WTC11 (cell line): ENCODE results near the gene STK17A.

ENCODE experiments used
- CBFB ChIP-seq: sonication (generic); formaldehyde crosslinking; IDR thresholded peaks from 2 replicates; pipeline ENCODE4 v1.8.1; 2022; ENCODE audit warnings: mild to moderate bottlenecking, low read depth, missing genetic modification reagents
- FOXP1 ChIP-seq: sonication (generic); formaldehyde crosslinking; IDR thresholded peaks from 2 replicates; pipeline ENCODE4 v1.8.0; 2022; ENCODE audit warnings: missing genetic modification reagents, mild to moderate bottlenecking, moderate library complexity, borderline replicate concordance
- KAT7 ChIP-seq: sonication (generic); formaldehyde crosslinking; IDR thresholded peaks from 2 replicates; pipeline ENCODE4 v1.8.1; 2023; ENCODE audit warnings: missing genetic modification reagents, mild to moderate bottlenecking, borderline replicate concordance
- NR2C2 ChIP-seq: sonication (generic); formaldehyde crosslinking; IDR thresholded peaks from 2 replicates; pipeline ENCODE4 v1.8.0; 2022; ENCODE audit warnings: mild to moderate bottlenecking, missing genetic modification reagents
- SP1 ChIP-seq: sonication (generic); formaldehyde crosslinking; conservative IDR thresholded peaks from 2 replicates; pipeline ENCODE4 v1.8.1; 2022; ENCODE audit warnings: missing genetic modification reagents
- ZBTB21 ChIP-seq: sonication (generic); formaldehyde crosslinking; IDR thresholded peaks from 2 replicates; pipeline ENCODE4 v1.8.1; 2023; ENCODE audit warnings: mild to moderate bottlenecking, missing genetic modification reagents, borderline replicate concordance
- TF ChIP-seq, protein P1 (sequence below): sonication (generic); formaldehyde crosslinking; IDR thresholded peaks from 2 replicates; pipeline ENCODE4 v1.8.1; 2023; ENCODE audit warnings: mild to moderate bottlenecking, moderate library complexity, missing genetic modification reagents
- TF ChIP-seq, protein P2 (sequence below): fragments of 200-600 bp; IDR thresholded peaks from 2 replicates; pipeline ENCODE4 v1.8.0; 2022; ENCODE audit warnings: antibody characterized with exemption
- TF ChIP-seq, protein P3 (sequence below): fragments of 250-450 bp; sonication (Bioruptor Pico); IDR thresholded peaks from 2 replicates; pipeline ENCODE4 v2.1.2; 2022; ENCODE audit warnings: mild to moderate bottlenecking, moderate library complexity
- TF ChIP-seq, protein P4 (sequence below): sonication (generic); formaldehyde crosslinking; IDR thresholded peaks from 2 replicates; pipeline ENCODE4 v1.8.0; 2022; ENCODE audit warnings: missing genetic modification reagents
- TF ChIP-seq, protein P5 (sequence below): sonication (generic); formaldehyde crosslinking; IDR thresholded peaks from 2 replicates; pipeline ENCODE4 v1.8.1; 2022; ENCODE audit warnings: low read depth, mild to moderate bottlenecking, moderate library complexity, missing genetic modification reagents, borderline replicate concordance
- TF ChIP-seq, protein P6 (sequence below): sonication (generic); formaldehyde crosslinking; IDR thresholded peaks from 2 replicates; pipeline ENCODE4 v1.8.1; 2023; ENCODE audit warnings: mild to moderate bottlenecking, missing genetic modification reagents, borderline replicate concordance
- TF ChIP-seq, protein P7 (sequence below): sonication (generic); formaldehyde crosslinking; IDR thresholded peaks from 2 replicates; pipeline ENCODE4 v1.8.1; 2023; ENCODE audit warnings: mild to moderate bottlenecking, missing genetic modification reagents, moderate library complexity

DNA sequence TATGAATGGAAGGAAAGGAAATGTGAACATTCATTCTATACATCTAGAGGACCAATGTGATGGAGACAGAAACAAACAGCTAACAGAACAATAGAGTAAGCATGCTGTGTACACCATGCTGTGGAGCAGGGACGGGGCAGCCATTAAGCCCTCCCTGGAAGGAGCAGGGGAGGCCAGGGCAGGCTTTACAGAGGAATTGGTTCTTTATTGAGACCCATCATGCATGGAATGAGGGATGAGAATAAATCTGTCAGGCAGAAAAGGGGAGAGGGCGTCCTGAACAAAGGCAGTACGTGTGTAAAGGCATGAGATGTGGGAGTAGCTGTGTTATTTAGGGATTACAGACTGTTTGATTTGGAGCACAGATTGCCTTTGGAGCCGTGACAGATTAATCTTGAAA is 35.2 kb downstream of the STK17A start:
- TF ChIP-seq, protein P1, sequence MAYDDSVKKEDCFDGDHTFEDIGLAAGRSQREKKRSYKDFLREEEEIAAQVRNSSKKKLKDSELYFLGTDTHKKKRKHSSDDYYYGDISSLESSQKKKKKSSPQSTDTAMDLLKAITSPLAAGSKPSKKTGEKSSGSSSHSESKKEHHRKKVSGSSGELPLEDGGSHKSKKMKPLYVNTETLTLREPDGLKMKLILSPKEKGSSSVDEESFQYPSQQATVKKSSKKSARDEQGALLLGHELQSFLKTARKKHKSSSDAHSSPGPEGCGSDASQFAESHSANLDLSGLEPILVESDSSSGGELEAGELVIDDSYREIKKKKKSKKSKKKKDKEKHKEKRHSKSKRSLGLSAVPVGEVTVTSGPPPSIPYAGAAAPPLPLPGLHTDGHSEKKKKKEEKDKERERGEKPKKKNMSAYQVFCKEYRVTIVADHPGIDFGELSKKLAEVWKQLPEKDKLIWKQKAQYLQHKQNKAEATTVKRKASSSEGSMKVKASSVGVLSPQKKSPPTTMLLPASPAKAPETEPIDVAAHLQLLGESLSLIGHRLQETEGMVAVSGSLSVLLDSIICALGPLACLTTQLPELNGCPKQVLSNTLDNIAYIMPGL (CRISPR knock-in tag), result no peak
- TF ChIP-seq CBFB (no peak), SP1 (CRISPR knock-in tag) (no peak), ZBTB21 (no peak), FOXP1 (CRISPR knock-in tag) (no peak), NR2C2 (CRISPR knock-in tag) (no peak), KAT7 (no peak)
- TF ChIP-seq, protein P2, sequence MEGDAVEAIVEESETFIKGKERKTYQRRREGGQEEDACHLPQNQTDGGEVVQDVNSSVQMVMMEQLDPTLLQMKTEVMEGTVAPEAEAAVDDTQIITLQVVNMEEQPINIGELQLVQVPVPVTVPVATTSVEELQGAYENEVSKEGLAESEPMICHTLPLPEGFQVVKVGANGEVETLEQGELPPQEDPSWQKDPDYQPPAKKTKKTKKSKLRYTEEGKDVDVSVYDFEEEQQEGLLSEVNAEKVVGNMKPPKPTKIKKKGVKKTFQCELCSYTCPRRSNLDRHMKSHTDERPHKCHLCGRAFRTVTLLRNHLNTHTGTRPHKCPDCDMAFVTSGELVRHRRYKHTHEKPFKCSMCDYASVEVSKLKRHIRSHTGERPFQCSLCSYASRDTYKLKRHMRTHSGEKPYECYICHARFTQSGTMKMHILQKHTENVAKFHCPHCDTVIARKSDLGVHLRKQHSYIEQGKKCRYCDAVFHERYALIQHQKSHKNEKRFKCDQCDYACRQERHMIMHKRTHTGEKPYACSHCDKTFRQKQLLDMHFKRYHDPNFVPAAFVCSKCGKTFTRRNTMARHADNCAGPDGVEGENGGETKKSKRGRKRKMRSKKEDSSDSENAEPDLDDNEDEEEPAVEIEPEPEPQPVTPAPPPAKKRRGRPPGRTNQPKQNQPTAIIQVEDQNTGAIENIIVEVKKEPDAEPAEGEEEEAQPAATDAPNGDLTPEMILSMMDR, result no peak
- TF ChIP-seq, protein P3, sequence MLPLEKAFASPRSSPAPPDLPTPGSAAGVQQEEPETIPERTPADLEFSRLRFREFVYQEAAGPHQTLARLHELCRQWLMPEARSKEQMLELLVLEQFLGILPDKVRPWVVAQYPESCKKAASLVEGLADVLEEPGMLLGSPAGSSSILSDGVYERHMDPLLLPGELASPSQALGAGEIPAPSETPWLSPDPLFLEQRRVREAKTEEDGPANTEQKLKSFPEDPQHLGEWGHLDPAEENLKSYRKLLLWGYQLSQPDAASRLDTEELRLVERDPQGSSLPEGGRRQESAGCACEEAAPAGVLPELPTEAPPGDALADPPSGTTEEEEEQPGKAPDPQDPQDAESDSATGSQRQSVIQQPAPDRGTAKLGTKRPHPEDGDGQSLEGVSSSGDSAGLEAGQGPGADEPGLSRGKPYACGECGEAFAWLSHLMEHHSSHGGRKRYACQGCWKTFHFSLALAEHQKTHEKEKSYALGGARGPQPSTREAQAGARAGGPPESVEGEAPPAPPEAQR, result no peak
- TF ChIP-seq, protein P4, sequence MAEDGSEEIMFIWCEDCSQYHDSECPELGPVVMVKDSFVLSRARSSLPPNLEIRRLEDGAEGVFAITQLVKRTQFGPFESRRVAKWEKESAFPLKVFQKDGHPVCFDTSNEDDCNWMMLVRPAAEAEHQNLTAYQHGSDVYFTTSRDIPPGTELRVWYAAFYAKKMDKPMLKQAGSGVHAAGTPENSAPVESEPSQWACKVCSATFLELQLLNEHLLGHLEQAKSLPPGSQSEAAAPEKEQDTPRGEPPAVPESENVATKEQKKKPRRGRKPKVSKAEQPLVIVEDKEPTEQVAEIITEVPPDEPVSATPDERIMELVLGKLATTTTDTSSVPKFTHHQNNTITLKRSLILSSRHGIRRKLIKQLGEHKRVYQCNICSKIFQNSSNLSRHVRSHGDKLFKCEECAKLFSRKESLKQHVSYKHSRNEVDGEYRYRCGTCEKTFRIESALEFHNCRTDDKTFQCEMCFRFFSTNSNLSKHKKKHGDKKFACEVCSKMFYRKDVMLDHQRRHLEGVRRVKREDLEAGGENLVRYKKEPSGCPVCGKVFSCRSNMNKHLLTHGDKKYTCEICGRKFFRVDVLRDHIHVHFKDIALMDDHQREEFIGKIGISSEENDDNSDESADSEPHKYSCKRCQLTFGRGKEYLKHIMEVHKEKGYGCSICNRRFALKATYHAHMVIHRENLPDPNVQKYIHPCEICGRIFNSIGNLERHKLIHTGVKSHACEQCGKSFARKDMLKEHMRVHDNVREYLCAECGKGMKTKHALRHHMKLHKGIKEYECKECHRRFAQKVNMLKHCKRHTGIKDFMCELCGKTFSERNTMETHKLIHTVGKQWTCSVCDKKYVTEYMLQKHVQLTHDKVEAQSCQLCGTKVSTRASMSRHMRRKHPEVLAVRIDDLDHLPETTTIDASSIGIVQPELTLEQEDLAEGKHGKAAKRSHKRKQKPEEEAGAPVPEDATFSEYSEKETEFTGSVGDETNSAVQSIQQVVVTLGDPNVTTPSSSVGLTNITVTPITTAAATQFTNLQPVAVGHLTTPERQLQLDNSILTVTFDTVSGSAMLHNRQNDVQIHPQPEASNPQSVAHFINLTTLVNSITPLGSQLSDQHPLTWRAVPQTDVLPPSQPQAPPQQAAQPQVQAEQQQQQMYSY (CRISPR knock-in tag), result no peak
- TF ChIP-seq, protein P5, sequence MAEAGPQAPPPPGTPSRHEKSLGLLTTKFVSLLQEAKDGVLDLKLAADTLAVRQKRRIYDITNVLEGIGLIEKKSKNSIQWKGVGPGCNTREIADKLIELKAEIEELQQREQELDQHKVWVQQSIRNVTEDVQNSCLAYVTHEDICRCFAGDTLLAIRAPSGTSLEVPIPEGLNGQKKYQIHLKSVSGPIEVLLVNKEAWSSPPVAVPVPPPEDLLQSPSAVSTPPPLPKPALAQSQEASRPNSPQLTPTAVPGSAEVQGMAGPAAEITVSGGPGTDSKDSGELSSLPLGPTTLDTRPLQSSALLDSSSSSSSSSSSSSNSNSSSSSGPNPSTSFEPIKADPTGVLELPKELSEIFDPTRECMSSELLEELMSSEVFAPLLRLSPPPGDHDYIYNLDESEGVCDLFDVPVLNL (CRISPR knock-in tag), result no peak
- TF ChIP-seq, protein P6, sequence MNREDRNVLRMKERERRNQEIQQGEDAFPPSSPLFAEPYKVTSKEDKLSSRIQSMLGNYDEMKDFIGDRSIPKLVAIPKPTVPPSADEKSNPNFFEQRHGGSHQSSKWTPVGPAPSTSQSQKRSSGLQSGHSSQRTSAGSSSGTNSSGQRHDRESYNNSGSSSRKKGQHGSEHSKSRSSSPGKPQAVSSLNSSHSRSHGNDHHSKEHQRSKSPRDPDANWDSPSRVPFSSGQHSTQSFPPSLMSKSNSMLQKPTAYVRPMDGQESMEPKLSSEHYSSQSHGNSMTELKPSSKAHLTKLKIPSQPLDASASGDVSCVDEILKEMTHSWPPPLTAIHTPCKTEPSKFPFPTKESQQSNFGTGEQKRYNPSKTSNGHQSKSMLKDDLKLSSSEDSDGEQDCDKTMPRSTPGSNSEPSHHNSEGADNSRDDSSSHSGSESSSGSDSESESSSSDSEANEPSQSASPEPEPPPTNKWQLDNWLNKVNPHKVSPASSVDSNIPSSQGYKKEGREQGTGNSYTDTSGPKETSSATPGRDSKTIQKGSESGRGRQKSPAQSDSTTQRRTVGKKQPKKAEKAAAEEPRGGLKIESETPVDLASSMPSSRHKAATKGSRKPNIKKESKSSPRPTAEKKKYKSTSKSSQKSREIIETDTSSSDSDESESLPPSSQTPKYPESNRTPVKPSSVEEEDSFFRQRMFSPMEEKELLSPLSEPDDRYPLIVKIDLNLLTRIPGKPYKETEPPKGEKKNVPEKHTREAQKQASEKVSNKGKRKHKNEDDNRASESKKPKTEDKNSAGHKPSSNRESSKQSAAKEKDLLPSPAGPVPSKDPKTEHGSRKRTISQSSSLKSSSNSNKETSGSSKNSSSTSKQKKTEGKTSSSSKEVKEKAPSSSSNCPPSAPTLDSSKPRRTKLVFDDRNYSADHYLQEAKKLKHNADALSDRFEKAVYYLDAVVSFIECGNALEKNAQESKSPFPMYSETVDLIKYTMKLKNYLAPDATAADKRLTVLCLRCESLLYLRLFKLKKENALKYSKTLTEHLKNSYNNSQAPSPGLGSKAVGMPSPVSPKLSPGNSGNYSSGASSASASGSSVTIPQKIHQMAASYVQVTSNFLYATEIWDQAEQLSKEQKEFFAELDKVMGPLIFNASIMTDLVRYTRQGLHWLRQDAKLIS, result no peak
- TF ChIP-seq, protein P7, sequence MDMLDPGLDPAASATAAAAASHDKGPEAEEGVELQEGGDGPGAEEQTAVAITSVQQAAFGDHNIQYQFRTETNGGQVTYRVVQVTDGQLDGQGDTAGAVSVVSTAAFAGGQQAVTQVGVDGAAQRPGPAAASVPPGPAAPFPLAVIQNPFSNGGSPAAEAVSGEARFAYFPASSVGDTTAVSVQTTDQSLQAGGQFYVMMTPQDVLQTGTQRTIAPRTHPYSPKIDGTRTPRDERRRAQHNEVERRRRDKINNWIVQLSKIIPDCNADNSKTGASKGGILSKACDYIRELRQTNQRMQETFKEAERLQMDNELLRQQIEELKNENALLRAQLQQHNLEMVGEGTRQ (CRISPR knock-in tag), result no peak
